Heart left ventricle (tissue), 13 donors: ENCODE measurements around the gene ZFP92.

Source experiments
- POLR2A ChIP-seq, 2 donors: fragments of 450-650 bp; IDR thresholded peaks; one replicate each; pipeline ENCODE4 v1.6.1; 2017; ENCODE audit warnings: antibody characterized with exemption in 2 of 2, mild to moderate bottlenecking in 2 of 2, moderate library complexity in 2 of 2
- TF ChIP-seq, protein P1 (sequence below), 12 donors: fragments of 200-600 bp; sonication (generic) in 4 of 12; IDR thresholded peaks; one replicate each; pipeline versions ENCODE4 v1.5.0 to v1.8.0; 2018 to 2022; ENCODE audit warnings: antibody characterized with exemption in 12 of 12, mild to moderate bottlenecking in 5 of 12
- donor health status: ischemic (EF 13 %, LVEDD 7.1; RV severe dilation, severe dysfunction).
- donor health status: DM: no; HTN: yes; CAD: no.
- donor health status: DM: no; HTN: no; CAD: no.
- donor health status: ischemic (EF 25% LVEDD 6.9; RV normal size, moderate dysfunction).
- donor health status: ischemic (EF 25% LVEDD 5.7; RV mildly dilated, moderate dysfunction).
- donor health status: ischemic (EF 35%, LVEDD 5.7; RV mildly dilated, moderate dysfunction).
- donor health status: nonischemic (EF 11% LVEDD 7.7; RV severe dilation, severe dysfunction).
- donor health status: DM: yes; HTN: yes; CAD: no.
- donor health status: PGD.
- donor health status: ischemic (EF 29% LVEDD 5.4; RV normal size, mild dysfunction).
- donor health status: nonischemic (EF 23%, LVEDD 6.1; RV moderate dilation, normal function).

DNA sequence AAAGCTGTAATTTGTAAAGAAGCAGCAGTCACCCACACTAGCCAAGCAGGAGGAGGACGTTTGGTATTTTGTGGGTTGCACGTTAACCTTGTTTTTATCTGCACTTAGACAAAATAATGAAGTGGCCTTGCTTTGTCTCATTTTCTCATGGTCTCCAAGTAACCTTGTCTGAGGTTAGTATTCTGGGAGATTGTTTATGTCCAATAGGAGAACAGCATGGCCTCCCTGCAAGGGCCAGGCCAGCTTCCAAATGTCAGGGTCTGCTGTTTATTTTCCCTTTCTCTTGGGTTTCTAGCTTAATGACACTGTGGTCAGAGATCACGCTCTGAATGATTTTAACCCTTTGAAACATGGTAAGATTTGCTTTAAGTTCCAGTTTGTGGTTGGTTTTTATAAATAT lies 40.0 kb upstream of the ZFP92 start:
- TF ChIP-seq, protein P1, sequence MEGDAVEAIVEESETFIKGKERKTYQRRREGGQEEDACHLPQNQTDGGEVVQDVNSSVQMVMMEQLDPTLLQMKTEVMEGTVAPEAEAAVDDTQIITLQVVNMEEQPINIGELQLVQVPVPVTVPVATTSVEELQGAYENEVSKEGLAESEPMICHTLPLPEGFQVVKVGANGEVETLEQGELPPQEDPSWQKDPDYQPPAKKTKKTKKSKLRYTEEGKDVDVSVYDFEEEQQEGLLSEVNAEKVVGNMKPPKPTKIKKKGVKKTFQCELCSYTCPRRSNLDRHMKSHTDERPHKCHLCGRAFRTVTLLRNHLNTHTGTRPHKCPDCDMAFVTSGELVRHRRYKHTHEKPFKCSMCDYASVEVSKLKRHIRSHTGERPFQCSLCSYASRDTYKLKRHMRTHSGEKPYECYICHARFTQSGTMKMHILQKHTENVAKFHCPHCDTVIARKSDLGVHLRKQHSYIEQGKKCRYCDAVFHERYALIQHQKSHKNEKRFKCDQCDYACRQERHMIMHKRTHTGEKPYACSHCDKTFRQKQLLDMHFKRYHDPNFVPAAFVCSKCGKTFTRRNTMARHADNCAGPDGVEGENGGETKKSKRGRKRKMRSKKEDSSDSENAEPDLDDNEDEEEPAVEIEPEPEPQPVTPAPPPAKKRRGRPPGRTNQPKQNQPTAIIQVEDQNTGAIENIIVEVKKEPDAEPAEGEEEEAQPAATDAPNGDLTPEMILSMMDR (IDR thresholded peaks at IDR 0.05) = no peak
- no peak for TF ChIP-seq POLR2A (IDR thresholded peaks at IDR 0.05)
